Type B pancreatic cell (in vitro differentiated cells): ENCODE data around the gene MBNL3. TPM values are rescaled to one million over a fixed set of nuclear protein-coding genes. Genes with fewer than 3 reads are reported as not detected.

ENCODE experiments used
- DNase-seq: peaks from one replicate; pipeline ENCODE4 v3.0.0; 2021; ENCODE audit warnings: mixed read lengths; ENCODE audit not compliant: unreplicated experiment; ENCODE audit errors: extremely low spot score
- H3K27ac Mint-ChIP-seq: 2 replicates; pipeline ENCODE4 v1.8.0; 2021; ENCODE audit warnings: mild to moderate bottlenecking, mixed read lengths
- H3K27me3 Mint-ChIP-seq: 2 replicates; pipeline ENCODE4 v1.8.0; 2021; ENCODE audit warnings: mixed read lengths
- H3K36me3 Mint-ChIP-seq: 2 replicates; pipeline ENCODE4 v1.8.0; 2021; ENCODE audit warnings: mixed read lengths
- H3K4me1 Mint-ChIP-seq: one replicate; pipeline ENCODE4 v1.8.0; 2021; ENCODE audit warnings: mixed read lengths; ENCODE audit not compliant: unreplicated experiment
- H3K4me3 Mint-ChIP-seq: 2 replicates; pipeline ENCODE4 v1.8.0; 2021; ENCODE audit warnings: mild to moderate bottlenecking, mixed read lengths
- H3K9me3 Mint-ChIP-seq: 2 replicates; pipeline ENCODE4 v1.8.0; 2021; ENCODE audit warnings: mixed read lengths
- CTCF ChIP-seq: fragments of 200-600 bp; sonication (generic); conservative IDR thresholded peaks from 2 replicates; pipeline ENCODE4 v1.5.0; 2021; ENCODE audit warnings: antibody characterized with exemption, mild to moderate bottlenecking
- total RNA-seq: library from RNA; stranded (reverse); gene quantifications from 2 replicates; pipeline ENCODE4 v1.2.1, GENCODE V29; 2021; ENCODE audit warnings: low replicate concordance

The MBNL3 gene
- total RNA-seq, 1 donor from 2014 or later = 27.5 TPM

- Mint-ChIP-seq H3K36me3 (peaks cover 5% of the 10 kb centered on the region), H3K4me1 (peaks cover 32% of the 10 kb centered on the region)
- no peak for TF ChIP-seq CTCF
These were observed 73.8 kb downstream of the MBNL3 start for GRCh38 chrX:132415012-132415411.

GRCh38 chrX:132414404-132414803, 74.4 kb downstream of the MBNL3 start:
- DNase-seq = no peak
- no peaks in the 10 kb centered on the region for H3K9me3 Mint-ChIP-seq
- no peak for TF ChIP-seq CTCF
- no peak overlapping the region for H3K4me3 Mint-ChIP-seq
- H3K36me3 Mint-ChIP-seq = peaks cover 3% of the 10 kb centered on the region
- no peak overlapping the region for H3K27ac Mint-ChIP-seq
- peaks cover 3% of the 10 kb centered on the region for H3K27me3 Mint-ChIP-seq
- H3K4me1 Mint-ChIP-seq = peaks cover 37% of the 10 kb centered on the region

More at GRCh38 chrX:132415012-132415411, 73.8 kb downstream of the MBNL3 start:
- H3K27me3 Mint-ChIP-seq = peaks cover 3% of the 10 kb centered on the region
- no peak overlapping the region for H3K27ac Mint-ChIP-seq
- H3K9me3 Mint-ChIP-seq = no peaks in the 10 kb centered on the region
- H3K4me3 Mint-ChIP-seq = no peak overlapping the region
- no peak for DNase-seq

GRCh38 chrX:132413459-132413858, 75.4 kb downstream of the MBNL3 start:
- peaks cover 3% of the 10 kb centered on the region for H3K27me3 Mint-ChIP-seq
- DNase-seq = no peak
- no peak overlapping the region for H3K27ac Mint-ChIP-seq
- peaks cover 3% of the 10 kb centered on the region for H3K36me3 Mint-ChIP-seq
- no peaks in the 10 kb centered on the region for H3K9me3 Mint-ChIP-seq
- peaks cover 37% of the 10 kb centered on the region for H3K4me1 Mint-ChIP-seq
- no peak overlapping the region for H3K4me3 Mint-ChIP-seq
- TF ChIP-seq CTCF = no peak

GRCh38 chrX:132412208-132412607, 76.6 kb downstream of the MBNL3 start:
- H3K4me1 Mint-ChIP-seq = peaks cover 42% of the 10 kb centered on the region
- peaks cover 3% of the 10 kb centered on the region for H3K27me3 Mint-ChIP-seq
- no peak overlapping the region for H3K27ac Mint-ChIP-seq
- no peak for DNase-seq
- peak overlapping the region; percentile 44 for H3K4me3 Mint-ChIP-seq
- no peak for TF ChIP-seq CTCF
- H3K36me3 Mint-ChIP-seq = peaks cover 3% of the 10 kb centered on the region
- H3K9me3 Mint-ChIP-seq = no peaks in the 10 kb centered on the region

GRCh38 chrX:132411310-132411977, 77.4 kb downstream of the MBNL3 start:
- no peak for TF ChIP-seq CTCF
- H3K36me3 Mint-ChIP-seq = peaks cover 3% of the 10 kb centered on the region
- peaks cover 42% of the 10 kb centered on the region for H3K4me1 Mint-ChIP-seq
- H3K9me3 Mint-ChIP-seq = no peaks in the 10 kb centered on the region
- no peak overlapping the region for H3K27ac Mint-ChIP-seq
- peak overlapping the region; percentile 2 for H3K4me3 Mint-ChIP-seq
- H3K27me3 Mint-ChIP-seq = peaks cover 3% of the 10 kb centered on the region
- DNase-seq = no peak
